IMR-90 (cell line): ENCODE data around the gene ZFP57. TPM values are rescaled to one million over a fixed set of nuclear protein-coding genes. Genes with fewer than 3 reads are reported as not detected.

Experiments
- ATAC-seq: fragments of 200-7000 bp; cut with Tn5 transposase; 2 replicates; pipeline ENCODE4 v1.9.1; 2020; ENCODE audit warnings: low read depth, mild to moderate bottlenecking, moderate library complexity
- BruUV-seq: library from RNA; stranded (reverse); fragments of 400-500 nt; replicated peaks from 2 replicates; lab custom pipeline; 2021; lab: Mats Ljungman, UMichigan
- CTCF ChIA-PET: fragments of 300-600 bp; formaldehyde crosslinking; extraction: SDS; loops from one replicate; lab custom pipeline; 2021; ENCODE audit warnings: antibody characterized with exemption; lab: Yijun Ruan, JAX
- POLR2A ChIA-PET: fragments of 300-600 bp; sonication (Branson Sonifier 250); formaldehyde crosslinking; loops from one replicate; lab custom pipeline; 2022; ENCODE audit warnings: antibody characterized with exemption; ENCODE audit not compliant: unreplicated experiment; lab: Charles Lee
- DNase-seq: peaks from one replicate; pipeline ENCODE4 v3.0.0; 2013
- H2AFZ ChIP-seq: replicated peaks from 2 replicates; pipeline ENCODE3; 2013; ENCODE audit warnings: low read length, mild to moderate bottlenecking; ENCODE audit not compliant: poor library complexity
- H2AK5ac ChIP-seq: 2 replicates; pipeline ENCODE4 v1.6.1; 2013; ENCODE audit warnings: low read depth, low read length, inconsistent platforms
- H2AK9ac ChIP-seq: replicated peaks from 2 replicates; pipeline ENCODE3; 2013; ENCODE audit warnings: mild to moderate bottlenecking, low read depth, low read length, moderate library complexity; ENCODE audit not compliant: poor library complexity
- H2BK120ac ChIP-seq: 2 replicates; pipeline ENCODE4 v1.6.1; 2013; ENCODE audit warnings: low read depth, low read length, inconsistent platforms
- H2BK15ac ChIP-seq: 3 replicates; pipeline ENCODE4 v1.6.1; 2013; ENCODE audit warnings: low read depth, low read length, inconsistent platforms
- H2BK20ac ChIP-seq: 2 replicates; pipeline ENCODE4 v1.6.1; 2013; ENCODE audit warnings: low read depth, mild to moderate bottlenecking, inconsistent platforms, low read length, moderate library complexity
- H2BK5ac ChIP-seq: 2 replicates; pipeline ENCODE4 v1.6.1; 2013; ENCODE audit warnings: mild to moderate bottlenecking, low read depth, low read length, inconsistent platforms; ENCODE audit not compliant: poor library complexity, severe bottlenecking
- H3K14ac ChIP-seq: replicated peaks from 2 replicates; pipeline ENCODE4 v1.6.1; 2013; ENCODE audit warnings: low read depth, low read length, inconsistent platforms
- H3K18ac ChIP-seq: 2 replicates; pipeline ENCODE4 v1.6.1; 2013; ENCODE audit warnings: low read depth, low read length, control low read depth
- H3K23ac ChIP-seq: 2 replicates; pipeline ENCODE4 v1.6.1; 2013; ENCODE audit warnings: low read depth, low read length, inconsistent platforms
- H3K27ac ChIP-seq: 2 replicates; pipeline ENCODE4 v1.5.1; 2013; ENCODE audit warnings: mild to moderate bottlenecking, control low read depth, low read length; ENCODE audit not compliant: insufficient read depth
- H3K27me3 ChIP-seq: 2 replicates; pipeline ENCODE4 v1.6.1; 2013; ENCODE audit warnings: low read length; ENCODE audit not compliant: control insufficient read depth, insufficient read depth
- H3K36me3 ChIP-seq: 2 replicates; pipeline ENCODE4 v1.6.1; 2013; ENCODE audit warnings: low read length, mixed read lengths; ENCODE audit not compliant: control insufficient read depth, insufficient read depth
- H3K4ac ChIP-seq: 2 replicates; pipeline ENCODE4 v1.6.1; 2013; ENCODE audit warnings: low read depth, low read length, inconsistent platforms
- H3K4me1 ChIP-seq: 2 replicates; pipeline ENCODE4 v1.6.1; 2013; ENCODE audit warnings: low read length, mixed read lengths; ENCODE audit not compliant: control insufficient read depth, insufficient read depth
- H3K4me2 ChIP-seq: 2 replicates; pipeline ENCODE4 v1.6.1; 2013; ENCODE audit warnings: low read depth, mild to moderate bottlenecking, control low read depth, low read length, moderate library complexity
- H3K4me3 ChIP-seq: 2 replicates; pipeline ENCODE4 v1.5.1; 2013; ENCODE audit warnings: low read depth, mild to moderate bottlenecking, control low read depth, low read length, moderate library complexity; ENCODE audit not compliant: insufficient read depth
- H3K56ac ChIP-seq: 2 replicates; pipeline ENCODE4 v1.6.1; 2013; ENCODE audit warnings: low read length, inconsistent platforms; ENCODE audit not compliant: insufficient read depth; ENCODE audit errors: extremely low read depth
- H3K79me1 ChIP-seq, 2 experiments: 2 replicates each; pipeline ENCODE4 v1.6.1; 2013; ENCODE audit warnings: low read length in 2 of 2, inconsistent platforms in 1 of 2, low read depth in 1 of 2
- H3K9ac ChIP-seq: 2 replicates; pipeline ENCODE4 v1.6.1; 2013; ENCODE audit warnings: low read depth, low read length, control low read depth
- H3K9me1 ChIP-seq: 2 replicates; pipeline ENCODE4 v1.6.1; 2013; ENCODE audit warnings: low read length, inconsistent platforms; ENCODE audit not compliant: insufficient read depth
- H3K9me3 ChIP-seq: 2 replicates; pipeline ENCODE4 v1.6.1; 2013; ENCODE audit warnings: low read length; ENCODE audit not compliant: control insufficient read depth, insufficient read depth
- H4K20me1 ChIP-seq: 2 replicates; pipeline ENCODE4 v1.6.1; 2013; ENCODE audit warnings: low read length, inconsistent platforms; ENCODE audit not compliant: insufficient read depth
- H4K5ac ChIP-seq: 2 replicates; pipeline ENCODE4 v1.6.1; 2013; ENCODE audit warnings: mild to moderate bottlenecking, low read depth, low read length, control low read depth
- H4K8ac ChIP-seq, 2 experiments: 2 replicates each; pipeline ENCODE4 v1.6.1; 2013; ENCODE audit warnings: low read depth in 2 of 2, low read length in 2 of 2, control low read depth in 1 of 2, inconsistent platforms in 1 of 2
- H4K91ac ChIP-seq: 2 replicates; pipeline ENCODE4 v1.6.1; 2013; ENCODE audit warnings: low read depth, low read length, inconsistent platforms; ENCODE audit not compliant: insufficient read depth
- BHLHE40 ChIP-seq: fragments of 150-350 bp; IDR thresholded peaks from 2 replicates; pipeline ENCODE4 v1.6.1; 2016; ENCODE audit warnings: mild to moderate bottlenecking, low read depth, low read length
- CHD1 ChIP-seq: IDR thresholded peaks from 2 replicates; pipeline ENCODE4 v1.6.1; 2012; ENCODE audit warnings: low read depth, low read length, improper control_type of control experiment
- CTCF ChIP-seq: conservative IDR thresholded peaks from 2 replicates; pipeline ENCODE4 v1.5.1; 2012; ENCODE audit warnings: mild to moderate bottlenecking, low read depth, low read length, improper control_type of control experiment
- MAFK ChIP-seq: IDR thresholded peaks from 2 replicates; pipeline ENCODE4 v1.6.1; 2012; ENCODE audit warnings: low read depth, low read length, improper control_type of control experiment
- POLR2A ChIP-seq: IDR thresholded peaks from 2 replicates; pipeline ENCODE4 v1.6.1; 2012; ENCODE audit warnings: mild to moderate bottlenecking, low read depth, low read length
- WGBS, 2 experiments: methylation state at CpG; one replicate each; pipeline versions ENCODE4 v1.1.5 to v1.1.7; 2013; ENCODE audit warnings: missing lambda C conversion rate in 2 of 2; ENCODE audit not compliant: insufficient read length in 1 of 2; ENCODE audit errors: extremely low coverage in 2 of 2; 5-methylcytosine and 5-hydroxymethylcytosine counted together
- dilution Hi-C: fragments of 300-500 bp; cut with HindIII; formaldehyde crosslinking; loops from one replicate; pipeline ENCODE4 v1.14.3; 2018; ENCODE audit warnings: low sequenced_read_pairs; ENCODE audit not compliant: unreplicated experiment
- in situ Hi-C: fragments of 300-500 bp; cut with MboI; formaldehyde crosslinking; loops from 3 replicates; pipeline ENCODE4 v1.14.3; 2019; ENCODE audit warnings: low sequenced_read_pairs, inconsistent platforms, mixed read lengths
- intact Hi-C: fragments of 100-400 bp; cut with micrococcal nuclease; formaldehyde crosslinking; loops from 2 replicates; pipeline ENCODE4 v1.10.0; 2022
- polyA plus RNA-seq, 3 experiments: library from polyadenylated mRNA; depleted of rRNA; stranded (reverse); fragments of >200 nt; gene quantifications; 2 replicates each; pipeline ENCODE4 v1.2.3, GENCODE V29; 2012; ENCODE audit warnings: low replicate concordance in 1 of 3
- total RNA-seq: library from RNA; depleted of rRNA; stranded (reverse); fragments of >200 nt; gene quantifications from 2 replicates; pipeline ENCODE4 v1.2.3, GENCODE V29; 2012

ZFP57 gene
- total and polyA plus RNA-seq, 2 of the 4 experiments (the other 2 are of a cell fraction), result not detected

- POLR2A ChIA-PET, result no interaction called here
- Histone ChIP-seq H3K36me3 (no peaks in the 10 kb centered on the region), H3K9me1 (no peaks in the 10 kb centered on the region), H3K4me3 (no peak overlapping the region), H3K27me3 (peaks cover 25% of the 10 kb centered on the region), H3K79me1 (no peaks in the 10 kb centered on the region), H2BK120ac (no peak overlapping the region), H3K9me3 (no peaks in the 10 kb centered on the region), H3K4me2 (no peak overlapping the region), H2BK20ac (no peak overlapping the region), H3K27ac (no peak overlapping the region), H3K23ac (no peak overlapping the region), H3K14ac (no peak overlapping the region), H2AFZ (no peak overlapping the region), H4K91ac (no peak overlapping the region), H3K56ac (no peak overlapping the region), H2AK9ac (no peak overlapping the region), H4K20me1 (no peaks in the 10 kb centered on the region), H4K5ac (no peak overlapping the region), H3K9ac (no peak overlapping the region), H3K18ac (no peak overlapping the region), H2BK15ac (no peak overlapping the region), H3K4ac (no peak overlapping the region), H3K4me1 (no peaks in the 10 kb centered on the region; the same call in 1 of the 2 replicates), H2BK5ac (no peak overlapping the region), H4K8ac (no peak overlapping the region), H2AK5ac (no peak overlapping the region)
- BruUV-seq, result no TSS peak
- dilution Hi-C loops, result no loop called here
- TF ChIP-seq BHLHE40, result no peak
- TF ChIP-seq MAFK, result no peak
- no peak for TF ChIP-seq CTCF
- TF ChIP-seq CHD1, result no peak
- TF ChIP-seq POLR2A, result no peak
- intact Hi-C loops, result no loop called here
- DNase-seq (no peak), ATAC-seq (no peak)
- WGBS, 2 experiments, result no CpG with 5 or more reads among the region's 2 CpGs
- CTCF ChIA-PET, result no interaction called here
- in situ Hi-C loops, result loop anchor here (25.0 kb wide), 1 partner anchor 285 kb away; no protein-coding TSS in a partner anchor
These were observed 46.7 kb upstream of the ZFP57 start for GRCh38 chr6:29727637-29728036.
